Stomach (tissue), 4 donors: ENCODE data around the gene SBSN.

Source experiments
- CTCF ChIP-seq, 7 experiments: fragments of 450-650 bp in 4 of 7; fragments of 200-600 bp in 3 of 7; sonication (generic) in 3 of 7; IDR thresholded peaks; one replicate each; pipeline ENCODE4 v1.5.1; 2016 to 2019; ENCODE audit warnings: antibody characterized with exemption in 7 of 7, control low read depth in 2 of 7, mild to moderate bottlenecking in 1 of 7
- EP300 ChIP-seq: sonication (generic); formaldehyde crosslinking; IDR thresholded peaks from one replicate; pipeline ENCODE4 v1.6.1; 2017; ENCODE audit warnings: antibody characterized with exemption
- POLR2A ChIP-seq, 4 donors: fragments of 450-650 bp; IDR thresholded peaks; one replicate each; pipeline ENCODE4 v1.6.1; 2016; ENCODE audit warnings: antibody characterized with exemption in 4 of 4, control low read depth in 2 of 4, mild to moderate bottlenecking in 1 of 4, moderate library complexity in 1 of 4

- no peak for TF ChIP-seq EP300
- no peak for TF ChIP-seq CTCF (IDR thresholded peaks at IDR 0.05)
- TF ChIP-seq POLR2A (IDR thresholded peaks at IDR 0.05): no peak
Measured at GRCh38 chr19:35560677-35561076, 32.6 kb upstream of the SBSN start.
